ENCODE results near the gene EIF3D. TPM values are rescaled to one million over a fixed set of nuclear protein-coding genes. Genes with fewer than 3 reads are reported as not detected.

EIF3D gene
- total RNA-seq, 2 experiments from 2014 or later, result 189 to 194 TPM

GRCh38 chr22:36486619-36487384 is 42.2 kb downstream of the EIF3D start:
- DNase-seq, result peak; percentile 72
- H3K27ac Mint-ChIP-seq, result no peak overlapping the region
- POLR2A ChIA-PET, result no interaction called here

GRCh38 chr22:36481393-36482168 is 47.4 kb downstream of the EIF3D start, which contains the start of gene TXN2:
TXN2 (minus strand) TSS chr22:36481640; CDS start chr22:36480837, 803 bp downstream.
- ChIA-PET POLR2A (interaction anchor here (1.1 kb wide), 1 partner anchor 150 kb away, joined by 3 read pairs; no protein-coding TSS in a partner anchor), CTCF (interaction anchor here (1.0 to 1.8 kb wide), 5 partner anchors 10 to 243 kb away, joined by 3 to 8 read pairs (median 4); partner anchors contain the start of gene APOL2)

More at GRCh38 chr22:36486619-36487384, 42.2 kb downstream of the EIF3D start:
- no peaks in the 10 kb centered on the region for H3K27me3 Mint-ChIP-seq
- peaks cover 10% of the 10 kb centered on the region for H3K9me3 Mint-ChIP-seq
- peaks cover 11% of the 10 kb centered on the region for H3K4me1 Mint-ChIP-seq
- CTCF ChIA-PET, result interaction anchor here (0.5 to 1.9 kb wide), 23 partner anchors 10 to 526 kb away, joined by 3 to 9 read pairs (median 4); partner anchors contain the start of genes APOL2 and FOXRED2
- H3K4me3 Mint-ChIP-seq, result no peak overlapping the region
- peaks cover 21% of the 10 kb centered on the region for H3K36me3 Mint-ChIP-seq (ENCODE audit: low read depth)

GRCh38 chr22:36480941-36481392 is 48.0 kb downstream of the EIF3D start:
- Mint-ChIP-seq H3K27me3 (no peaks in the 10 kb centered on the region), H3K4me3 (peak overlapping the region; percentile 94), H3K36me3 (ENCODE audit: low read depth) (peaks cover 25% of the 10 kb centered on the region), H3K9me3 (no peaks in the 10 kb centered on the region), H3K4me1 (peaks cover 25% of the 10 kb centered on the region), H3K27ac (peak overlapping the region; percentile 92)
- POLR2A ChIA-PET, result interaction anchor here (1.1 kb wide), 1 partner anchor 149 kb away, joined by 3 read pairs; no protein-coding TSS in a partner anchor
- CTCF ChIA-PET, result interaction anchor here (0.9 to 1.8 kb wide), 2 partner anchors 10 to 179 kb away, joined by 3 to 8 read pairs; no protein-coding TSS in a partner anchor
- DNase-seq, result no peak

More at GRCh38 chr22:36481393-36482168, 47.4 kb downstream of the EIF3D start, which contains the start of gene TXN2:
- Mint-ChIP-seq H3K4me1 (peaks cover 27% of the 10 kb centered on the region), H3K27ac (peak within 1 kb of the TSS; percentile 92), H3K36me3 (ENCODE audit: low read depth) (peaks cover 26% of the 10 kb centered on the region), H3K9me3 (no peaks in the 10 kb centered on the region), H3K4me3 (peak within 1 kb of the TSS; percentile 94), H3K27me3 (no peaks in the 10 kb centered on the region)
- peak; percentile 98 for DNase-seq

DNA sequence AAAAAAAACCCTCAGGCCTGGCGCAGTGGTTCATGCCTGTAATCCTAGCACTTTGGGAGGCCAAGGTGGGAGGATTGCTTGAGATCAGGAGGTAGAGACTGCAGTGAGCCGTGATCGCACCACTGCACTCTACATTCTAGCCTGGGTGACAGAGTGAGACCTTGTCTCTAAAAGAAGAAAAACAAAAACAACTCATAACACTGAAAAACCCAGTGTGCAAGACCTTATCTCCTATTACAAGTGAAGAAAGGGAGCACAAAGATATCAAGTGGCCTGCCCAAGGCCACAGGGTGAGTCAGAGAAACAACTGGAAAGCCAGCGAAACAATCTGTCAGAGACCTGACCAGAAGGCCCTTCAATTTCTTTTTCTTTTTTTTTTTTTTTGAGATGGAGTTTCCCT is 50.0 kb downstream of the EIF3D start:
- Mint-ChIP-seq H3K36me3 (ENCODE audit: low read depth) (peaks cover 42% of the 10 kb centered on the region), H3K27ac (no peak overlapping the region), H3K4me3 (no peak overlapping the region), H3K27me3 (no peaks in the 10 kb centered on the region), H3K9me3 (no peaks in the 10 kb centered on the region), H3K4me1 (peaks cover 35% of the 10 kb centered on the region)
- ChIA-PET POLR2A (interaction anchor here (0.7 kb wide), 1 partner anchor 28 kb away, joined by 5 read pairs; no protein-coding TSS in a partner anchor), CTCF (interaction anchor here (1.2 to 2.0 kb wide), 2 partner anchors 24 to 27 kb away, joined by 5 read pairs; no protein-coding TSS in a partner anchor)
- no peak for DNase-seq

GRCh38 chr22:36475341-36475740 is 53.6 kb downstream of the EIF3D start:
- ChIA-PET CTCF (interaction anchor here (1.0 to 1.1 kb wide), 2 partner anchors 17 to 20 kb away, joined by 3 read pairs; no protein-coding TSS in a partner anchor), POLR2A (no interaction called here)
- Mint-ChIP-seq H3K9me3 (no peaks in the 10 kb centered on the region), H3K4me1 (peaks cover 25% of the 10 kb centered on the region), H3K36me3 (ENCODE audit: low read depth) (peaks cover 46% of the 10 kb centered on the region), H3K4me3 (no peak overlapping the region), H3K27ac (no peak overlapping the region), H3K27me3 (no peaks in the 10 kb centered on the region)
- DNase-seq, result no peak

GRCh38 chr22:36472689-36473088 is 56.3 kb downstream of the EIF3D start:
- no peak for DNase-seq
- Mint-ChIP-seq H3K4me1 (peaks cover 34% of the 10 kb centered on the region), H3K4me3 (no peak overlapping the region), H3K27me3 (no peaks in the 10 kb centered on the region), H3K27ac (no peak overlapping the region), H3K9me3 (no peaks in the 10 kb centered on the region), H3K36me3 (ENCODE audit: low read depth) (peaks cover 36% of the 10 kb centered on the region)
- ChIA-PET POLR2A (no interaction called here), CTCF (no interaction called here)

DNA sequence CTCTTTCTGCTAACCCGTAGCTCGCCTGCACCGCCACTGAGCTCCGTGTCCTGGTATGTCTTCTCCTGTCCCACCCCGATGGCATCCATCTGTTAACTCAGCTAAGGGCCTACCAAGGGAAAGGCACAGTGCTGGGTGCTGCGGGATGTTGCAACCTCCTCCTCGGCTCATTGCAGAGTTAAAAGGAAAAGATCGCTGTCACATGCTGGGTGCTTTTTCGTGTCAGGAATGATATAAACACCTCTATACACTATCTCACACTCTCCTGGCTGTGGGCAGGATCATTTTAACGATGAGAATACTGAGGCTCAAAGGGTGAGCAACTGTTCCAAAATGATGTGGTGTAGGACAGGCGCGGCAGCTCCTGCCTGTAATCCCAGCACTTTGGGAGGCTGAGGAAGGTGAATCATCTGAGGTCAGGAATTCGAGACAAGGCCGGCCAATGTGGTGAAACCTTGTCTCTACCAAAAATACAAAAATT is 57.6 kb downstream of the EIF3D start:
- Mint-ChIP-seq H3K36me3 (ENCODE audit: low read depth) (peaks cover 35% of the 10 kb centered on the region), H3K9me3 (no peaks in the 10 kb centered on the region), H3K27me3 (no peaks in the 10 kb centered on the region), H3K4me1 (peaks cover 44% of the 10 kb centered on the region), H3K27ac (no peak overlapping the region), H3K4me3 (no peak overlapping the region)
- POLR2A ChIA-PET, result no interaction called here
- no peak for DNase-seq
- CTCF ChIA-PET, result interaction anchor here (0.9 to 3.1 kb wide), 18 partner anchors 10 to 227 kb away, joined by 3 to 44 read pairs (median 4); partner anchors contain the start of gene TXN2

DNA sequence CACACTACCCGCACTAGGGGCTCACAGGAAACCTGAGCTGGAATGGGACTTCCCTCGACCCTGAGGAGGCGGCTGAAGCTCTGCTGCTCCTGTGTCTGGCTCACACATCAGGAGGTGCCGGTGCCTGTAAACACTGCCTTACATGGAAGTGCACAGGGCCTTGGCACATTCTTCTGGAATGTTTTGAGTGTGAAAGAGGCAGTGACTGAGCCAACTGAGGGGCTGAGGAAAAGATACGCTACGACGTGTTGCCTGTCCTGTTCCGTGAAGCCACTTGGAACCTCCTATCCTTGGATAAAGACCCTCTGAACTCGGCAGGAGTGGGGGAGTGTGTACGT is 58.0 kb downstream of the EIF3D start:
- Mint-ChIP-seq H3K27me3 (no peaks in the 10 kb centered on the region), H3K9me3 (no peaks in the 10 kb centered on the region), H3K4me1 (peaks cover 47% of the 10 kb centered on the region), H3K27ac (no peak overlapping the region), H3K4me3 (no peak overlapping the region), H3K36me3 (ENCODE audit: low read depth) (peaks cover 33% of the 10 kb centered on the region)
- no peak for DNase-seq
- ChIA-PET CTCF (interaction anchor here (0.9 to 3.1 kb wide), 19 partner anchors 11 to 227 kb away, joined by 3 to 44 read pairs (median 4); partner anchors contain the start of gene TXN2), POLR2A (no interaction called here)

DNA sequence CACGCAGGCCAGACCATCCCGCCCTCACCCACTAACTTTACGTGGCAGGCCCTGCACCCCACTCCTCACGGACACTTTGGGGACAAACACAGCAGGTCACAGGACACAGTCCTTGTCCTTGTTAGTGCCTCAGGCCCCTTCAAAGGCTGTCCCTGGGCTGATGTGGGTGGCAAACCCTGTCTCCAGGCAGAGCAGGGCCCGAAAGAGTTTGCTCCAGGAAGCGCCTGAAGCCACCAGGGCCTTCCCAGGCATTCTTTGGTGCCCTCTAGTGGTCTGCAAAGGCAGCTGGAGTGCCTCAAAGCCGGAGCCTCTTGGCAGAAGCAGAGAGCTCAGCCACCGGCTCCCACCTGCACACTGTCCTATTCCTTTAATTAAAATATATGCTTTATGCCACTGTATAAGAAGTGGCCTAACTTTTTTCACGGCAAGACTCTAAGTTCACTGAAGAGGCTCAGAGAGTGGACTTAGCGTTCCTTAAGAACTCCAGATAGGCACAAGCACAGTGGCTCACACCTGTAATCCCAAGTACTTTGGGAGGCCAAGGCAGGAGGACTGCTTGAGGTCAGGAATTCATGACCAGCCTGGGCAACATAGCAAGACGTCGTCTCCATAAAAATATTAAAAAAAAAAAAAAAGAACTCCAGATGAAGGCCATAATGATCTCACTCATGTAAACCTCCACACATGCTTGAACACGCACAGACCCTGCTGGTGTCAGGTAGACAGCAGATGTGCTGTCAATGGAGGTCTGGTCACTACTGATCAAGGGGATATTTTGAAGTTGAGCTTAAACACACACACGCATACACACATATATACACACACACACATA is 58.6 kb downstream of the EIF3D start:
- Mint-ChIP-seq H3K27ac (peak overlapping the region; percentile 74), H3K36me3 (ENCODE audit: low read depth) (peaks cover 30% of the 10 kb centered on the region), H3K4me3 (no peak overlapping the region), H3K9me3 (no peaks in the 10 kb centered on the region), H3K4me1 (peaks cover 44% of the 10 kb centered on the region), H3K27me3 (no peaks in the 10 kb centered on the region)
- CTCF ChIA-PET, result interaction anchor here (0.6 to 3.1 kb wide), 33 partner anchors 10 to 226 kb away, joined by 3 to 44 read pairs (median 4); partner anchors contain the start of genes MYH9 and TXN2
- peak; percentile 91 for DNase-seq
- POLR2A ChIA-PET, result no interaction called here

DNA sequence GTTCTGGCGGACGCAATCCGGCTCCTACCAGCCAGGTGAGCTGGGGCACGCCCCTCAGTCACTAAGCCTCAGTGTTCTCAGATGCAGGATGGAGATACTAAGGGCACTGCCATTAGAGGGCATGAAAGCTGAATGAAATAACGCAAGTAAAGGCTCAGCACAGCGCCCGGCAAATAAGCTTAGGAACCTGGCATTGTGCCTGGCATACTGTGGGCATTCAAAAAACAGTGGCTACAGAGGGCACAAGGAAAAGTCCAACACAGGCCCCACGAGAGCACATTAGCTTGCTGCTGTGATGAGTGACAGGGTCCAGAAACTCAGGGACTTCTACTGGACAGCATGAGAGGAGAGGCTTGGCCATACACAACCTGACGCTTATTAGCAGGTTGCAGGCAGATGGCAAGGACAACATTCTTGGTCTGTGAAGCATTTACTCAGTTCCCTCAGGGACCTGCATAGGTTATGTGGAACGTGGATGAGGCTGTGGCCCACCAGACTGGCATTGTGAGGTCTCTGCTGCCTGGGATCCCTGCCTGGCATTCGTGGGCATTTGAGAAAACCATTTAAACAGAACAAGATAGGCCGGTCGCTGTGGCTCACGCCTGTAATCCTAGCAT is 59.8 kb downstream of the EIF3D start:
- Mint-ChIP-seq H3K9me3 (no peaks in the 10 kb centered on the region), H3K36me3 (ENCODE audit: low read depth) (peaks cover 21% of the 10 kb centered on the region), H3K27ac (peak overlapping the region; percentile 25), H3K27me3 (no peaks in the 10 kb centered on the region), H3K4me3 (no peak overlapping the region), H3K4me1 (peaks cover 40% of the 10 kb centered on the region)
- no peak for DNase-seq
- ChIA-PET POLR2A (no interaction called here), CTCF (interaction anchor here (0.6 to 3.1 kb wide), 11 partner anchors 9 to 191 kb away, joined by 3 to 44 read pairs (median 3); no protein-coding TSS in a partner anchor)

DNA sequence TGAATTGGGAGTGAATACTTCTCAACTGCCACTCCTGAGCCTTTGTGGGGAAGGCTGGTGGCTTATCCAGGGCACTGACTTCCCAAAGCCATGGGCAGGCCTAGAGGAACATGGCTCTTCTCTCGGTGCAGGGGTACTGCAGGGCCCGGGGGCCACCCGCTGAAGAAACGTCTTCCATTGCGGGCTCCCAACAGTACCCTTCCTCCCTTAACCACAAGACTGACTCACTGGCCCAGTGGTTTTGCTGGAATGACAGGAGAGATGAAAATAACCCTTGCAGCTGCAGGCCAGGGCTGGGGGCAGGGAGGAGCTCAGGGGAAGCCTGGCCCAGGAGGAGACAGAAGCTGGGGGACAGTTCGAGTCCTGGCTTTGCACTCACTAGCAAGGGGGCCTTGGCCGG is 61.0 kb downstream of the EIF3D start:
- peaks cover 20% of the 10 kb centered on the region for H3K36me3 Mint-ChIP-seq (ENCODE audit: low read depth)
- no peaks in the 10 kb centered on the region for H3K27me3 Mint-ChIP-seq
- no peak overlapping the region for H3K4me3 Mint-ChIP-seq
- DNase-seq, result no peak
- CTCF ChIA-PET, result interaction anchor here (0.6 to 1.9 kb wide), 6 partner anchors 8 to 167 kb away, joined by 3 to 5 read pairs (median 3); no protein-coding TSS in a partner anchor
- POLR2A ChIA-PET, result no interaction called here
- H3K27ac Mint-ChIP-seq, result no peak overlapping the region
- peaks cover 39% of the 10 kb centered on the region for H3K4me1 Mint-ChIP-seq
- H3K9me3 Mint-ChIP-seq, result no peaks in the 10 kb centered on the region
